ENCODE results near the gene RERE.

RERE gene

GRCh38 chr1:8825985-8826481, 8.6 kb upstream of the RERE start:
- no peaks in the 10 kb centered on the region for H3K9me3 ChIP-seq (ENCODE audit: control insufficient read depth, insufficient read depth, low read depth, low read length)
- POLR2A ChIA-PET, result interaction anchor here (1.7 kb wide), 1 partner anchor 9 kb away, joined by 6 read pairs; the partner anchor contains the start of gene RERE
- no peak overlapping the region for H3K4me3 ChIP-seq (ENCODE audit: low read depth, low read length)
- no peak overlapping the region for H3K27ac ChIP-seq (ENCODE audit: extremely low read depth, low read depth, low read length)
- TF ChIP-seq TCF7L2 (IDR thresholded peaks at IDR 0.05; ENCODE audit: borderline replicate concordance, low read depth, low read length), result no peak
- TF ChIP-seq ZNF571 (tag by site-specific recombination; IDR thresholded peaks at IDR 0.05), result no peak
- TF ChIP-seq, protein P1, sequence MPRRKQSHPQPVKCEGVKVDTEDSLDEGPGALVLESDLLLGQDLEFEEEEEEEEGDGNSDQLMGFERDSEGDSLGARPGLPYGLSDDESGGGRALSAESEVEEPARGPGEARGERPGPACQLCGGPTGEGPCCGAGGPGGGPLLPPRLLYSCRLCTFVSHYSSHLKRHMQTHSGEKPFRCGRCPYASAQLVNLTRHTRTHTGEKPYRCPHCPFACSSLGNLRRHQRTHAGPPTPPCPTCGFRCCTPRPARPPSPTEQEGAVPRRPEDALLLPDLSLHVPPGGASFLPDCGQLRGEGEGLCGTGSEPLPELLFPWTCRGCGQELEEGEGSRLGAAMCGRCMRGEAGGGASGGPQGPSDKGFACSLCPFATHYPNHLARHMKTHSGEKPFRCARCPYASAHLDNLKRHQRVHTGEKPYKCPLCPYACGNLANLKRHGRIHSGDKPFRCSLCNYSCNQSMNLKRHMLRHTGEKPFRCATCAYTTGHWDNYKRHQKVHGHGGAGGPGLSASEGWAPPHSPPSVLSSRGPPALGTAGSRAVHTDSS (tag by site-specific recombination; IDR thresholded peaks at IDR 0.05), result no peak
- no peak for TF ChIP-seq KLF1 (tag by site-specific recombination; IDR thresholded peaks at IDR 0.05)
- TF ChIP-seq ZNF843 (tag by site-specific recombination; IDR thresholded peaks at IDR 0.05), result no peak
- peak; percentile 43; the same call in 1 of the 2 replicates for TF ChIP-seq ZNF341 (tag by site-specific recombination; IDR thresholded peaks at IDR 0.05; ENCODE audit: low read depth)
- no peaks in the 10 kb centered on the region for H3K36me3 ChIP-seq (ENCODE audit: control insufficient read depth in 2 of 2, insufficient read depth in 1 of 2, low read length in 2 of 2)
- peaks cover 15% of the 10 kb centered on the region for H3K4me1 ChIP-seq (ENCODE audit: control insufficient read depth, insufficient read depth, low read length)
- CTCF ChIA-PET, result interaction anchor here (0.8 to 1.5 kb wide), 3 partner anchors 9 to 23 kb away, joined by 3 to 4 read pairs (median 3); no protein-coding TSS in a partner anchor

- H3K9me3 ChIP-seq (ENCODE audit: control insufficient read depth, insufficient read depth, low read depth, low read length), result no peaks in the 10 kb centered on the region
- H3K27ac ChIP-seq (ENCODE audit: extremely low read depth, low read depth, low read length), result peak overlapping the region; percentile 56
- no peak for TF ChIP-seq ZBTB17 (tag by site-specific recombination; IDR thresholded peaks at IDR 0.05)
- TF ChIP-seq, protein P2, sequence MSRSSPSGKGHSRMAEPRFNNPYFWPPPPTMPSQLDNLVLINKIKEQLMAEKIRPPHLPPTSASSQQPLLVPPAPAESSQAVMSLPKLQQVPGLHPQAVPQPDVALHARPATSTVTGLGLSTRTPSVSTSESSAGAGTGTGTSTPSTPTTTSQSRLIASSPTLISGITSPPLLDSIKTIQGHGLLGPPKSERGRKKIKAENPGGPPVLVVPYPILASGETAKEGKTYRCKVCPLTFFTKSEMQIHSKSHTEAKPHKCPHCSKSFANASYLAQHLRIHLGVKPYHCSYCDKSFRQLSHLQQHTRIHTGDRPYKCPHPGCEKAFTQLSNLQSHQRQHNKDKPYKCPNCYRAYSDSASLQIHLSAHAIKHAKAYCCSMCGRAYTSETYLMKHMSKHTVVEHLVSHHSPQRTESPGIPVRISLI (tag by site-specific recombination; IDR thresholded peaks at IDR 0.05), result 0 out of 2 replicates have a peak, but pooled peaks have one; percentile 73
- CTCF ChIA-PET, result interaction anchor here (4.4 kb wide), 1 partner anchor 25 kb away, joined by 59 read pairs; no protein-coding TSS in a partner anchor
- POLR2A ChIA-PET, result interaction anchor here (1.3 kb wide), 1 partner anchor 25 kb away, joined by 4 read pairs; no protein-coding TSS in a partner anchor
- peaks cover 8% of the 10 kb centered on the region for H3K4me1 ChIP-seq (ENCODE audit: control insufficient read depth, insufficient read depth, low read length)
- no peaks in the 10 kb centered on the region for H3K36me3 ChIP-seq (ENCODE audit: control insufficient read depth in 2 of 2, insufficient read depth in 1 of 2, low read length in 2 of 2)
- no peak overlapping the region for H3K4me3 ChIP-seq (ENCODE audit: low read depth, low read length)
These were observed 5.8 kb upstream of the RERE start for GRCh38 chr1:8823295-8823664.

DNA sequence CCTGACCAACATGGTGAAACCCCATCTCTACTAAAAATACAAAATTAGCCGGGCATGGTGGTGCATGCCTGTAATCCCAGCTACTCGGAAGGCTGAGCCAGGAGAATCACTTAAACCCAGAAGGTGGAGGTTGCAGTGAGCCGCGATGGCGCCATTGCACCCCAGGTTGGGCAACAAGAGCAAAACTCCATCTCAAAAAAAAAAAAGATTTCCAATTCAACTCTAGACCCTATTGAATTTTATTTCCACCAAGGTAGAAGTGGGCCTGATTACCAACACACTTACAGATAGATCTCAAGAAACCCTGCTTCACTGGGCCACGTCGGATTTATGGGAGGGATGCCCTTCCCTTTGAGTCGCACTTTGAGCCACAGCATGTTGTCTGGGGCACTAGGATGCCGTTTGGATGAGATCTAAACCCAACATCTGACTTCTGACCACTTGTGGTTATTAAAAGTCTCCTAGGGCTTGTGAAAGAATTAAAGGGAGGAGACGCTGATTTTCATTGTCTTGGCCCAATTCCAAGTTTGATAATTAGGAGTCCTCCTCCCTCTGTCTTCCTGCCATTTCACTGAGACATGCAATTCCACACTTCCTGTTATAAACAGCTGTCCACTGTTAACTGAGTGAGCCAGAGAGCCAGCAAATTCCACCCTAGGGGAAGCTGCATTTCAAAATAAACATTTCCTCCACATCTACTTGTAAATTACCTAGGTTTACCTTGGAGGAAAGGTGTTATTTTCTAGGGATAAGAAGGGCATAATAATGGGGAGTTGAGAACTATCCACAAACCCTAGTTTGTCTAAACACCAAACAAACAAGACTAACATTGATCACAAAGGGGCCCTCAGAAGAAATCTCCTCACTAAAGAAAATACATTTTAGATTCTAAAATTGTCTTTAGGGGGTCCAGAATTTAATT, 5.2 kb upstream of the RERE start:
- CTCF ChIA-PET, result interaction anchor here (0.6 to 4.4 kb wide), 3 partner anchors 16 to 320 kb away, joined by 4 to 59 read pairs (median 4); no protein-coding TSS in a partner anchor
- Histone ChIP-seq H3K27ac (ENCODE audit: extremely low read depth, low read depth, low read length) (peak overlapping the region; percentile 56), H3K9me3 (ENCODE audit: control insufficient read depth, insufficient read depth, low read depth, low read length) (no peaks in the 10 kb centered on the region), H3K4me1 (ENCODE audit: control insufficient read depth, insufficient read depth, low read length) (peaks cover 8% of the 10 kb centered on the region), H3K4me3 (ENCODE audit: low read depth, low read length) (no peak overlapping the region), H3K36me3 (ENCODE audit: control insufficient read depth in 2 of 2, insufficient read depth in 1 of 2, low read length in 2 of 2) (no peaks in the 10 kb centered on the region)
- POLR2A ChIA-PET, result interaction anchor here (0.6 to 1.3 kb wide), 2 partner anchors 15 to 26 kb away, joined by 3 to 4 read pairs; no protein-coding TSS in a partner anchor
- TF ChIP-seq ZNF692 (tag by site-specific recombination; IDR thresholded peaks at IDR 0.05), result peak; percentile 63; the same call in 1 of the 2 replicates
- TF ChIP-seq SCRT2 (tag by site-specific recombination; IDR thresholded peaks at IDR 0.05), result no peak
- peak; percentile 34; the same call in 1 of the 2 replicates for TF ChIP-seq YY1 (tag by site-specific recombination; IDR thresholded peaks at IDR 0.05)
- no peak for TF ChIP-seq ZNF558 (tag by site-specific recombination; IDR thresholded peaks at IDR 0.05)
- TF ChIP-seq ZNF677 (tag by site-specific recombination; IDR thresholded peaks at IDR 0.05), result no peak
- TF ChIP-seq RBAK (tag by site-specific recombination; IDR thresholded peaks at IDR 0.05), result no peak
- TF ChIP-seq ZNF202 (tag by site-specific recombination; IDR thresholded peaks at IDR 0.05; ENCODE audit: borderline replicate concordance), result no peak
- no peak for TF ChIP-seq ZNF555 (tag by site-specific recombination; conservative IDR thresholded peaks at IDR 0.05)
- TF ChIP-seq ATF2 (tag by site-specific recombination; IDR thresholded peaks at IDR 0.05; ENCODE audit: low read depth), result no peak
- no peak for TF ChIP-seq ZSCAN23 (tag by site-specific recombination; IDR thresholded peaks at IDR 0.05)
- TF ChIP-seq ZNF155 (tag by site-specific recombination; IDR thresholded peaks at IDR 0.05), result no peak
- TF ChIP-seq ZNF174 (tag by site-specific recombination; IDR thresholded peaks at IDR 0.05), result no peak
- no peak for TF ChIP-seq ZNF404 (tag by site-specific recombination; IDR thresholded peaks at IDR 0.05)
- TF ChIP-seq SALL2 (tag by site-specific recombination; IDR thresholded peaks at IDR 0.05; ENCODE audit: borderline replicate concordance), result no peak
- no peak for TF ChIP-seq ZFP3 (tag by site-specific recombination; IDR thresholded peaks at IDR 0.05; ENCODE audit: low read depth)
- TF ChIP-seq KLF8 (tag by site-specific recombination; IDR thresholded peaks at IDR 0.05), result 0 out of 2 replicates have a peak, but pooled peaks have one; percentile 26
- TF ChIP-seq ZNF48 (tag by site-specific recombination; IDR thresholded peaks at IDR 0.05), result no peak

All from HEK293 (cell line).